Activated CD4-positive, alpha-beta memory T cell treated with anti-CD3 and anti-CD28 coated beads for 36 hours (primary cell): ENCODE data around the gene SGMS1. TPM values are rescaled to one million over a fixed set of nuclear protein-coding genes. Genes with fewer than 3 reads are reported as not detected.

Source experiments
- CTCF ChIA-PET: fragments of 350-600 bp; sonication (Branson Sonifier 250); formaldehyde crosslinking; loops from one replicate; lab custom pipeline; 2021; ENCODE audit warnings: antibody characterized with exemption, inconsistent platforms; lab: Charles Lee
- POLR2A ChIA-PET: fragments of 350-600 bp; sonication (Branson Sonifier 250); formaldehyde crosslinking; loops from one replicate; lab custom pipeline; 2021; ENCODE audit warnings: antibody characterized with exemption; lab: Charles Lee
- DNase-seq: peaks from one replicate; pipeline ENCODE4 v3.0.0-alpha.2; 2020
- H3K27ac Mint-ChIP-seq: one replicate; pipeline ENCODE4 v1.8.0; 2021; ENCODE audit warnings: mixed read lengths
- H3K27me3 Mint-ChIP-seq: one replicate; pipeline ENCODE4 v1.8.0; 2021; ENCODE audit warnings: mixed read lengths
- H3K36me3 Mint-ChIP-seq: one replicate; pipeline ENCODE4 v1.8.0; 2021; ENCODE audit warnings: mixed read lengths
- H3K4me1 Mint-ChIP-seq: one replicate; pipeline ENCODE4 v1.8.0; 2021; ENCODE audit warnings: low read depth, mixed read lengths
- H3K4me3 Mint-ChIP-seq: one replicate; pipeline ENCODE4 v1.8.0; 2021; ENCODE audit warnings: mild to moderate bottlenecking, mixed read lengths
- H3K9me3 Mint-ChIP-seq: one replicate; pipeline ENCODE4 v1.8.0; 2021; ENCODE audit warnings: mixed read lengths
- intact Hi-C: fragments of 100-400 bp; cut with micrococcal nuclease; formaldehyde crosslinking; loops from one replicate; pipeline ENCODE4 v1.15.1; 2023
- total RNA-seq, 2 experiments: library from RNA; stranded (reverse); gene quantifications; one replicate each; pipeline ENCODE4 v1.2.3, GENCODE V29; 2021

SGMS1 gene
- total RNA-seq, 2 experiments from 2014 or later = 6.8 to 7.2 TPM

- Mint-ChIP-seq H3K4me3 (no peak overlapping the region), H3K4me1 (peaks cover 46% of the 10 kb centered on the region), H3K9me3 (no peaks in the 10 kb centered on the region), H3K36me3 (peaks cover 5% of the 10 kb centered on the region), H3K27ac (no peak overlapping the region), H3K27me3 (no peaks in the 10 kb centered on the region)
- DNase-seq = no peak
- CTCF ChIA-PET = no interaction called here
- intact Hi-C loops = no loop called here
- POLR2A ChIA-PET = no interaction called here
These were observed 228.9 kb downstream of the SGMS1 start for GRCh38 chr10:50394832-50395231.

GRCh38 chr10:50393784-50394467 is 229.8 kb downstream of the SGMS1 start:
- DNase-seq = no peak
- H3K27me3 Mint-ChIP-seq = no peaks in the 10 kb centered on the region
- H3K9me3 Mint-ChIP-seq = no peaks in the 10 kb centered on the region
- ChIA-PET CTCF (no interaction called here), POLR2A (no interaction called here)
- H3K4me1 Mint-ChIP-seq = peaks cover 44% of the 10 kb centered on the region
- no peak overlapping the region for H3K27ac Mint-ChIP-seq
- no peak overlapping the region for H3K4me3 Mint-ChIP-seq
- H3K36me3 Mint-ChIP-seq = peaks cover 5% of the 10 kb centered on the region
- intact Hi-C loops = no loop called here

GRCh38 chr10:50392966-50393718 is 230.6 kb downstream of the SGMS1 start:
- intact Hi-C loops = no loop called here
- H3K36me3 Mint-ChIP-seq = peaks cover 5% of the 10 kb centered on the region
- no peak overlapping the region for H3K27ac Mint-ChIP-seq
- H3K4me3 Mint-ChIP-seq = no peak overlapping the region
- H3K9me3 Mint-ChIP-seq = no peaks in the 10 kb centered on the region
- no peaks in the 10 kb centered on the region for H3K27me3 Mint-ChIP-seq
- H3K4me1 Mint-ChIP-seq = peaks cover 42% of the 10 kb centered on the region
- CTCF ChIA-PET = interaction anchor here (0.5 kb wide), 1 partner anchor 164 kb away, joined by 4 read pairs; no protein-coding TSS in a partner anchor
- no peak for DNase-seq
- POLR2A ChIA-PET = no interaction called here

- Mint-ChIP-seq H3K4me1 (peaks cover 39% of the 10 kb centered on the region), H3K36me3 (peaks cover 5% of the 10 kb centered on the region), H3K4me3 (no peak overlapping the region), H3K27me3 (no peaks in the 10 kb centered on the region), H3K9me3 (no peaks in the 10 kb centered on the region), H3K27ac (no peak overlapping the region)
- POLR2A ChIA-PET = no interaction called here
- CTCF ChIA-PET = interaction anchor here (0.5 kb wide), 1 partner anchor 165 kb away, joined by 4 read pairs; no protein-coding TSS in a partner anchor
- DNase-seq = no peak
- intact Hi-C loops = no loop called here
These were observed 231.3 kb downstream of the SGMS1 start for GRCh38 chr10:50392426-50392825.

GRCh38 chr10:50390302-50390701 is 233.5 kb downstream of the SGMS1 start:
- H3K27me3 Mint-ChIP-seq = no peaks in the 10 kb centered on the region
- DNase-seq = no peak
- H3K4me1 Mint-ChIP-seq = peaks cover 22% of the 10 kb centered on the region
- CTCF ChIA-PET = no interaction called here
- intact Hi-C loops = no loop called here
- H3K36me3 Mint-ChIP-seq = peaks cover 5% of the 10 kb centered on the region
- no peaks in the 10 kb centered on the region for H3K9me3 Mint-ChIP-seq
- H3K4me3 Mint-ChIP-seq = no peak overlapping the region
- POLR2A ChIA-PET = no interaction called here
- H3K27ac Mint-ChIP-seq = no peak overlapping the region

GRCh38 chr10:50388181-50388580 is 235.6 kb downstream of the SGMS1 start:
- CTCF ChIA-PET = interaction anchor here (0.6 to 1.6 kb wide), 2 partner anchors 8 to 114 kb away, joined by 3 to 6 read pairs; no protein-coding TSS in a partner anchor
- Mint-ChIP-seq H3K27me3 (no peaks in the 10 kb centered on the region), H3K4me1 (peaks cover 7% of the 10 kb centered on the region), H3K36me3 (peaks cover 5% of the 10 kb centered on the region), H3K9me3 (no peaks in the 10 kb centered on the region), H3K4me3 (no peak overlapping the region), H3K27ac (no peak overlapping the region)
- intact Hi-C loops = no loop called here
- DNase-seq = no peak
- POLR2A ChIA-PET = no interaction called here

GRCh38 chr10:50387732-50388073 is 236.1 kb downstream of the SGMS1 start:
- ChIA-PET CTCF (interaction anchor here (1.6 kb wide), 1 partner anchor 9 kb away, joined by 6 read pairs; no protein-coding TSS in a partner anchor), POLR2A (no interaction called here)
- intact Hi-C loops = no loop called here

GRCh38 chr10:50387007-50387731 is 236.6 kb downstream of the SGMS1 start:
- CTCF ChIA-PET = interaction anchor here (1.1 to 1.6 kb wide), 2 partner anchors 9 to 20 kb away, joined by 5 to 6 read pairs; no protein-coding TSS in a partner anchor
- H3K4me3 Mint-ChIP-seq = no peak overlapping the region
- H3K27ac Mint-ChIP-seq = no peak overlapping the region
- POLR2A ChIA-PET = no interaction called here
- no peak for DNase-seq
- peaks cover 5% of the 10 kb centered on the region for H3K4me1 Mint-ChIP-seq
- no peaks in the 10 kb centered on the region for H3K9me3 Mint-ChIP-seq
- intact Hi-C loops = no loop called here
- H3K36me3 Mint-ChIP-seq = no peaks in the 10 kb centered on the region
- H3K27me3 Mint-ChIP-seq = no peaks in the 10 kb centered on the region

More at GRCh38 chr10:50387732-50388073, 236.1 kb downstream of the SGMS1 start:
- peaks cover 3% of the 10 kb centered on the region for H3K36me3 Mint-ChIP-seq
- H3K9me3 Mint-ChIP-seq = no peaks in the 10 kb centered on the region
- H3K4me3 Mint-ChIP-seq = no peak overlapping the region
- H3K27ac Mint-ChIP-seq = no peak overlapping the region
- DNase-seq = no peak
- H3K27me3 Mint-ChIP-seq = no peaks in the 10 kb centered on the region
- H3K4me1 Mint-ChIP-seq = peaks cover 5% of the 10 kb centered on the region

GRCh38 chr10:50385624-50386023 is 238.1 kb downstream of the SGMS1 start:
- no peak overlapping the region for H3K27ac Mint-ChIP-seq
- POLR2A ChIA-PET = no interaction called here

GRCh38 chr10:50384898-50385297 is 238.9 kb downstream of the SGMS1 start:
- intact Hi-C loops = no loop called here
- Mint-ChIP-seq H3K4me3 (no peak overlapping the region), H3K9me3 (no peaks in the 10 kb centered on the region), H3K4me1 (peaks cover 5% of the 10 kb centered on the region), H3K27me3 (no peaks in the 10 kb centered on the region), H3K27ac (no peak overlapping the region), H3K36me3 (no peaks in the 10 kb centered on the region)
- CTCF ChIA-PET = no interaction called here
- no peak for DNase-seq
- POLR2A ChIA-PET = no interaction called here

More at GRCh38 chr10:50385624-50386023, 238.1 kb downstream of the SGMS1 start:
- CTCF ChIA-PET = interaction anchor here (1.1 kb wide), 1 partner anchor 18 kb away, joined by 5 read pairs; no protein-coding TSS in a partner anchor
- intact Hi-C loops = no loop called here
- H3K27me3 Mint-ChIP-seq = no peaks in the 10 kb centered on the region
- no peaks in the 10 kb centered on the region for H3K9me3 Mint-ChIP-seq
- no peak overlapping the region for H3K4me3 Mint-ChIP-seq
- H3K36me3 Mint-ChIP-seq = no peaks in the 10 kb centered on the region
- H3K4me1 Mint-ChIP-seq = peaks cover 5% of the 10 kb centered on the region
- DNase-seq = no peak

GRCh38 chr10:50384238-50384637 is 239.5 kb downstream of the SGMS1 start:
- H3K4me3 Mint-ChIP-seq = no peak overlapping the region
- no peaks in the 10 kb centered on the region for H3K9me3 Mint-ChIP-seq
- intact Hi-C loops = no loop called here
- no peak for DNase-seq
- peaks cover 5% of the 10 kb centered on the region for H3K4me1 Mint-ChIP-seq
- no peak overlapping the region for H3K27ac Mint-ChIP-seq
- no peaks in the 10 kb centered on the region for H3K27me3 Mint-ChIP-seq
- POLR2A ChIA-PET = no interaction called here
- no peaks in the 10 kb centered on the region for H3K36me3 Mint-ChIP-seq
- CTCF ChIA-PET = no interaction called here

- DNase-seq = no peak
- CTCF ChIA-PET = no interaction called here
These were observed 241.2 kb downstream of the SGMS1 start for GRCh38 chr10:50382576-50383023.

More at GRCh38 chr10:50382576-50383023, 241.2 kb downstream of the SGMS1 start:
- no peaks in the 10 kb centered on the region for H3K27me3 Mint-ChIP-seq
- H3K4me1 Mint-ChIP-seq = peaks cover 4% of the 10 kb centered on the region
- H3K9me3 Mint-ChIP-seq = no peaks in the 10 kb centered on the region
- H3K27ac Mint-ChIP-seq = no peak overlapping the region
- intact Hi-C loops = no loop called here
- POLR2A ChIA-PET = interaction anchor here (0.6 kb wide), 2 partner anchors 314 to 935 kb away, joined by 3 to 4 read pairs; no protein-coding TSS in a partner anchor
- no peak overlapping the region for H3K4me3 Mint-ChIP-seq
- peaks cover 2% of the 10 kb centered on the region for H3K36me3 Mint-ChIP-seq
